Stimulated activated CD4-positive, alpha-beta T cell treated with anti-CD3 and anti-CD28 coated beads, Interleukin-4, amount 100 ng/mL, for 24 hours (primary cell): Measurements from ENCODE around the gene ITGAX.
"Not testable (repeated sequence)": the region's sequence is repeated elsewhere in the genome, so short reads cannot be mapped to it uniquely, and the experiment has no call there.

Source experiments
- DNase-seq: peaks from one replicate; pipeline ENCODE4 v3.0.0-alpha.2; 2020

Gene ITGAX

GRCh38 chr16:31412750-31413149 is 57.8 kb downstream of the ITGAX start:
- no peak for DNase-seq

- no peak for DNase-seq
Measured at GRCh38 chr16:31413381-31413780, 58.4 kb downstream of the ITGAX start.

DNA sequence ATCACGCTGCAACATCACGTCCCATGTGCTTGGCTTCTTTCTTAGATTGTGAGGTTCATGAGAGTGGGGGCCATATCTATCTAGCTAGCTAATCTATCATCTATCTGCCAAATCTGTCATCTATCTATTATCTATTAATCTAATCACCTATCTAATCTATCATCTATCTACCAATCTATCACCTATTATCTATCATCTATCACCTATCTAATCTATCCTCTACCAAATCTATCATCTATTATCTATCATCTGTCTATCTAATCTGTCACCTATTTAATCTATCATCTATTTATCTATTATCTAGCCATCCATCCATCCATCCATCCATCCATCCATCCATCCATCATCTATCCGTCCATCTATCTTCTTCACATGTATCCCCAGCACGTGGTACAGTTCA is 59.0 kb downstream of the ITGAX start:
- no peak for DNase-seq

DNA sequence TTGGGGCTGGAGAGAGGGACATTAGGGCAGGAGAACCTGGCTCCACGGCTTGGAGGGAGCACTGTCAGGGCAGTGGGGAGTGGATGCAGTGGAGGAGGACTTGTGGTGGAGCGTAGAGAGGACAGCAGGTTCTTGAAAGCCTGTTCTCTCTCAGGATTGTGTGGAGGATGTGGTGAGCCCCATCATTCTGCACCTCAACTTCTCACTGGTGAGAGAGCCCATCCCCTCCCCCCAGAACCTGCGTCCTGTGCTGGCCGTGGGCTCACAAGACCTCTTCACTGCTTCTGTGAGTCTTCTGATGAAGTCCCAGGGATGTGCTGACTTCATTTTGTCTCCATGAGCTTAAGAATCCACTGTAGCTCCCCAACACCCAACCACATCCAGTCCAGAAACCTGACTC is 59.7 kb downstream of the ITGAX start:
- DNase-seq: no peak

DNA sequence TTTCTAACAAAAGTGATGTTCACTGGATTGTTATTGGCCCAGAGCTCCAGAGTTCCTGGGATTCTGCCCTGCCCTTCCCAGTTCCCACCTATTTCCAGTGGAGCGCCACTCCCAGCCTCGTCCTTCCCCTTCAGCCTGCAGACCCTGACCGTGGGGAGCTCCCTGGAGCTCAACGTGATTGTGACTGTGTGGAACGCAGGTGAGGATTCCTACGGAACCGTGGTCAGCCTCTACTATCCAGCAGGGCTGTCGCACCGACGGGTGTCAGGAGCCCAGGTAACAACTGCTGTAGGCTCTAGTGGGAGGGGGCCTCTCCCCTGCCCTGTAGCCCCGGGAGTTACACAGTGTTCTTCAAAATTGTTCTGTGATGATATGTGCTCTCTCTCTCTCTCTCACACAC is 61.4 kb downstream of the ITGAX start:
- no peak for DNase-seq

DNA sequence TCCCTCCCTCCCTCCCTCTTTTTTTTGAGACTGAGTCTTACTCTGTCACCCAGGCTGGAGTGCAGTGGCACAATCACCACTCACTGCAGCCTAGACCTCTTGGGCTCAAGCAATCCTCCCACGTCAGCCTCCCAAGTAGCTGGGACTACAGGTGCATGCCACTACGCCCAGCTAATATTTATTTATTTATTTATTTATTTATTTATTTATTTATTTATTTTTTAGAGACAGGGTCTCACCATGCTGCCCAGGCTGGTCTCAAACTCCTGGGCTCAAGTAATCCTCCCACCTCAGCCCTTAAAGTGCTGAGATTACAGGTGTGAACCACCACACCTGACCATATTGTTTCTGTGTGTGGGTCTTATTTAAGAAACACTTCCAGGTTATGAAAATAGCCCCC is 62.1 kb downstream of the ITGAX start:
- not testable (repeated sequence) for DNase-seq

DNA sequence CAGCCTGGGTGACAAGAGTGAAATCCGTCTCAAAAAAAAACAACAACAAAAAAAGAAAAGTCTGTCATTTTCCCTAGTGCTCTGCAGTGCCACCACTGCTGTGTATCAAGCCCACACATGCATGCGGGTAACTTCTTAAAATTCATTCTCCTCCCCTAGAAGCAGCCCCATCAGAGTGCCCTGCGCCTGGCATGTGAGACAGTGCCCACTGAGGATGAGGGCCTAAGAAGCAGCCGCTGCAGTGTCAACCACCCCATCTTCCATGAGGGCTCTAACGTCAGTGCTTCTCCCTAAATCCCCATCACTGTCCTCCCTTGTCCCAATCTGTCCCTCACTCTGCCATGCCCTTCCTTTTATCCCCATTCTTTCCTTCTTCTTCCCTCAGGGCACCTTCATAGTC is 62.9 kb downstream of the ITGAX start:
- no peak for DNase-seq

DNA sequence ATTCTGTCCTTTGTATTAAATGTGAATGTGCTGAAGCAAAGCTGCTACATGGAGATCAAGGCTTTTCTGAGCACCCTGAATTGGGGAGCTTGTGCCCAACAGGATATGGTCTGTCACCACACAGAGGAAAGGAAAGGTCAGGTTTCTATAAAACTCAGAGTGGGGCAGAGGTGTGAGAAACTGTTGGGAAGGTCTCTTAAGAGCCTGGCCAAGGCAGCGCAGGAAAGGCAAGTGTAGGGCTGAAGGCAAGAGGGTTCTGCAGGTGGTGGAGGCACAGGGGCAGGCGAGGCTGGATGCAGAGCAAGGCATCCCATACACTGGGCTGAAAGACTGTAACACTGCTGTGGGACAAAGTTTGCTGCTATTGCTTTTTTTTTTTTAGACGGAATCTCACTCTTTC is 65.1 kb downstream of the ITGAX start:
- DNase-seq: no peak

GRCh38 chr16:31421587-31421986 is 66.6 kb downstream of the ITGAX start:
- DNase-seq: peak; percentile 52

DNA sequence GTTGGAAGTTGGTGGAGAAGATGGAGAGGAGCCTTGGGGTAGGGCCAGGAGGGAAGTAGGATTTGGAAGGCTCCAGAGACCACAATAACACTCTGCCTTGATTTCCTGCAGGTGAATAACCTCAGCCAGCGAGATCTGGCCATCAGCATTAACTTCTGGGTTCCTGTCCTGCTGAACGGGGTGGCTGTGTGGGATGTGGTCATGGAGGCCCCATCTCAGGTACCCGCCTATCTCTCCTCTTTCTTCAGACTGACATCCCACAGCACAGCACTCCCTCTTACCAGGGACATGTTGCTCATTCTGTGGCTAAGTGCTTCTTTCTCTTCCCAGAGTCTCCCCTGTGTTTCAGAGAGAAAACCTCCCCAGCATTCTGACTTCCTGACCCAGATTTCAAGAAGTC is 68.3 kb downstream of the ITGAX start:
- no peak for DNase-seq

GRCh38 chr16:31423801-31424200 is 68.8 kb downstream of the ITGAX start:
- DNase-seq: no peak

GRCh38 chr16:31427441-31428278 is 72.7 kb downstream of the ITGAX start:
- DNase-seq: peak; percentile 55

DNA sequence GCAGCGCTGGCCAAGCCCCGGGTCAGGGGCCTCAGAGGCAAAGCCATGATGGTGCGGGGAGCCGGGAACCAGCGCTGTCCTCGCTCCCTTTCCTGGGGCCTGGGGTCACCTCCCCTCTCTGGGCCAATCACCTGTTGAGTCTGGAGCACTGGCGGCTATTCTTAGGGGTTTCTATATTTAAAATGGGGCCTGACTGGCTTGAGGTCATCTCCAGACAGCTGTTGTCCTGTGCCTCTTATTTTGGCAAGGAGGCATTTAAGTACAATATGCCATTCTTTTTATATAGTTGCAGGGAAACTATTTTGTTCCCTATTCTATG is 73.3 kb downstream of the ITGAX start, which contains the start of gene COX6A2:
Gene COX6A2 (minus strand): TSS at position 82 of the 319 bp plus-strand sequence. CDS start 35 bp downstream, at position 47.
- no peak for DNase-seq

GRCh38 chr16:31428638-31429247 is 73.8 kb downstream of the ITGAX start:
- DNase-seq: no peak

GRCh38 chr16:31429314-31429713 is 74.3 kb downstream of the ITGAX start:
- no peak for DNase-seq

DNA sequence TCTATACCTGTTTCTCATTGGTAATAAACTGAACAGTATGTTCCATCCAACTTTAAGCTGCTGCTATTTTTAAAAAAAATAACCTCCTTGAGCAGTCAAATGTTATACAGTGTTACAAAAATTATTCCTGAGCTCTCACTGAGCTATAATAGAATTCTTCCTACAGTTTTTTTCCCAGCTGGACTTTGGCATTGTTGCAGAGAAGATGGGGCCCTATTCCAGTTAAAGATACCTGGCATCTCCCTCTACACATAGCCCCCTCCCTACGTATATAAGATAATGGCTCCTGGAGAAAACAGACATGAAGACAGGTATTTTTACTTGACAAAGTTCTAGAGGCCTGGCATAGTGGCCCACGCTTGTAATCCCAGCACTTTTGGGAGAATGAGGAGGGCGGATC is 74.8 kb downstream of the ITGAX start:
- DNase-seq: no peak

DNA sequence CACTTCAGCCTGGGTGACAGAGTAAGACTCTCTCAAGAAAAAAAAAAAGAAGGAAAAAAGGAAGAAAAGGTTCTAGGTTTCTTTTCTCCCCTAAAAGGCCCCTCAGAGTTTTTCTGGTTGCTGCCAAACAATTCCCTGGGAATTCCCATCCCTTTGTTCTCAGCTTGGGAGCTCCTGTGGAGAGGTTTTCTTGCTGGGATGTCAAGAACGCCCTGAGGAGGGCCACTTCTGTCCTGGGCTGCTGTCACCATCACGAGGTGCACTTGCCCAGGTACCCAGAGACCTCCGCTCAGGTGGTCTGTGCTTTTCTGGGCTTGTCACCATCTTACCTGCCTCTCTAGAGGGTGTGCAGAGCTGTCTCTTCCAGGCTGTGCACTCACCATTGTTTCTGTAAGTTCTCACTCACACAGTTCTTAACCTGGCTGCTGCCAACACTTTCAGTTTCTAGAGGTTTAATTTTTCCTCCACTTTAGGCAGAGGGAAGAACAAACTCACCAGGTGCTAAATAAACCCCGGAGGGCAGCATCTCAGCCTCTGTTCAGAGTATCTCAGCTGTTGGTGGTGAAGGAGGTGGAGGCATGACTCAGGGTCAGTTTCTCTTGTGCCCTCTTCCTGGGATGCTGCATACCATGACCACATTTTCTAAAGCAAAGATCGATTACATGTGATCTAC is 75.5 kb downstream of the ITGAX start:
- DNase-seq: no peak
